Loucy (cell line): ENCODE data around the gene F7.

Source experiments
- H2AFZ ChIP-seq: fragments of 200-600 bp; sonication (generic); 2 replicates; pipeline ENCODE4 v1.6.0; 2016; ENCODE audit warnings: antibody characterized with exemption, mild to moderate bottlenecking, low read length, moderate library complexity
- H3F3A ChIP-seq: fragments of 200-600 bp; 2 replicates; pipeline ENCODE4 v1.6.0; 2016; ENCODE audit warnings: antibody characterized with exemption, low read depth, mild to moderate bottlenecking
- H3K27me3 ChIP-seq: fragments of 200-600 bp; sonication (generic); 2 replicates; pipeline ENCODE4 v1.6.1; 2014; ENCODE audit warnings: low read length, mild to moderate bottlenecking; ENCODE audit not compliant: insufficient read depth, poor library complexity, severe bottlenecking
- H3K36me3 ChIP-seq: fragments of 200-600 bp; sonication (generic); 2 replicates; pipeline ENCODE4 v1.6.1; 2016; ENCODE audit warnings: low read length; ENCODE audit not compliant: insufficient read depth
- H3K4me1 ChIP-seq: fragments of 200-600 bp; sonication (generic); 2 replicates; pipeline ENCODE4 v1.5.1; 2014; ENCODE audit warnings: low read length, mild to moderate bottlenecking; ENCODE audit not compliant: insufficient read depth, poor library complexity, severe bottlenecking
- H3K4me2 ChIP-seq: fragments of 200-600 bp; sonication (generic); 2 replicates; pipeline ENCODE4 v1.6.0; 2014; ENCODE audit warnings: antibody characterized with exemption, low read length, low read depth, mild to moderate bottlenecking; ENCODE audit not compliant: poor library complexity, severe bottlenecking
- H3K4me3 ChIP-seq: fragments of 200-600 bp; sonication (generic); 2 replicates; pipeline ENCODE4 v1.5.1; 2014; ENCODE audit warnings: low read length, mild to moderate bottlenecking, mixed read lengths; ENCODE audit not compliant: poor library complexity, severe bottlenecking
- H3K79me2 ChIP-seq: fragments of 200-600 bp; sonication (generic); 2 replicates; pipeline ENCODE4 v1.6.1; 2014; ENCODE audit warnings: low read length; ENCODE audit not compliant: insufficient read depth
- H3K9ac ChIP-seq: fragments of 200-600 bp; sonication (generic); 2 replicates; pipeline ENCODE4 v1.6.0; 2014; ENCODE audit warnings: mild to moderate bottlenecking, low read depth, low read length, moderate library complexity; ENCODE audit not compliant: poor library complexity, severe bottlenecking
- H3K9me2 ChIP-seq: fragments of 200-600 bp; sonication (generic); replicated peaks from 2 replicates; pipeline ENCODE4 v1.6.1; 2016; ENCODE audit warnings: low read depth, low read length, mixed read lengths
- H3K9me3 ChIP-seq: fragments of 200-600 bp; sonication (generic); 2 replicates; pipeline ENCODE4 v1.6.1; 2014; ENCODE audit warnings: mild to moderate bottlenecking, antibody characterized with exemption, low read length, low read depth; ENCODE audit not compliant: insufficient read depth
- H4K20me1 ChIP-seq: fragments of 200-600 bp; sonication (generic); 2 replicates; pipeline ENCODE4 v1.6.0; 2014; ENCODE audit warnings: antibody characterized with exemption, low read length, mild to moderate bottlenecking; ENCODE audit not compliant: insufficient read depth, poor library complexity, severe bottlenecking
- CTCF ChIP-seq: fragments of 200-600 bp; sonication (generic); conservative IDR thresholded peaks from 2 replicates; pipeline ENCODE4 v1.5.1; 2014; ENCODE audit warnings: mild to moderate bottlenecking, antibody characterized with exemption, low read length
- EZH2phosphoT487 ChIP-seq: fragments of 200-600 bp; IDR thresholded peaks from 2 replicates; pipeline ENCODE4 v1.6.1; 2018; ENCODE audit warnings: antibody characterized with exemption, mild to moderate bottlenecking, moderate library complexity, borderline replicate concordance

Gene F7

DNA sequence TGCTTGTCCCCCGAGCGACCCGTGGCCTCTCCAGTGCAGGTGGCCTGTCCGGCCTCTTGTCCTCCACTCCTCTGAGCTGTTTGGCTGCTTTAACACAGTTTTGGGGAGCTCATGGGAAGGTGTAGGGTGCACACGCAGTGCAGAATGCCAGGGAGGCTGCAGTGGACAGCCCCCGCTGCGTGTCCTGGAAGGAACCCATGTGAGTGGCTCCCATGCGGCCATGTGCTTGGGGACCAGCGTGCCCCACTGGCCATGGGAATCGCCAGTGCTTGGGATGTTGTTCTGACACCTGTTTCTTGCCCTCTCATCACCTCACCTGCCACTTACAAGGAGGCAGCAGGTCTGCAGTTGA, 22.6 kb upstream of the F7 start:
- H3K27me3 ChIP-seq, result no peaks in the 10 kb centered on the region
- H3K4me1 ChIP-seq, result no peaks in the 10 kb centered on the region
- H3K36me3 ChIP-seq, result no peaks in the 10 kb centered on the region

DNA sequence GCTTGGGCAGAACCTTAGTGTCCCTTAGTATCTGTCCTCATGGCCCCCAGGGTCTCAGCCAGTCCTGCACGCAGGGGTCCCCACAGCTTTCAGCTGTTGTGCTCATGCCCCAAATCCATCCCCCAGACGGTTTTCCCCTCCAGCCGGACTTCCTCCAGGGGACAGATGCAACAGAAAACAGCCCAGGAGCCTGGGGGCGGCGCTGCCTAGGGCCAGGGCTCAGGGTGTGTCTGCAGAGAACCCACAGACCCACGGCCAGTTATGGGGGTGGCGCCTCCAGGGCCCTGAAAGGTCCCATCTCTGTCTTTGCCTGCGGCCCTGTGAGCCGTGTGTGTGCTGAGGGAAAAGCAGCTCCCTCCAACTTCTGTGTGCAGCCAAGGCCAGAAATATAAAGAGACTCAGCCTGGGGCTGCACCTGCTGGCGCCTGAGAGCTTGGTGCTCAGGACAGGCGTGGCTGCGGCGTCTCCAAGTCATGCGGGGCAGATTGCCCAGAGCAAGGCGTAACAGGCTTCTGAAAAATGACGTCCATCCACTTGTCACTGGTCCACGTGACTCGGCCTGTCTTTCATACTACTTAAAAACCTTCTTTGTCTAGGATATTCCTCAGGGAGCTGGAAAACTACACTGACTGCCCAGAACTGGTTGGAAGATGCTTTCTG, 22.1 kb upstream of the F7 start:
- no peaks in the 10 kb centered on the region for H3K4me1 ChIP-seq
- no peaks in the 10 kb centered on the region for H4K20me1 ChIP-seq
- TF ChIP-seq CTCF, result no peak
- TF ChIP-seq EZH2phosphoT487, result no peak
- no peak overlapping the region for H3K9ac ChIP-seq
- H3K9me2 ChIP-seq, result no peaks in the 10 kb centered on the region
- H3K79me2 ChIP-seq, result no peaks in the 10 kb centered on the region
- H3K27me3 ChIP-seq, result no peaks in the 10 kb centered on the region
- H2AFZ ChIP-seq, result no peak overlapping the region
- no peak overlapping the region for H3K4me3 ChIP-seq
- H3K4me2 ChIP-seq, result no peak overlapping the region
- H3K9me3 ChIP-seq, result no peaks in the 10 kb centered on the region
- H3K36me3 ChIP-seq, result no peaks in the 10 kb centered on the region
- no peaks in the 10 kb centered on the region for H3F3A ChIP-seq

More for the DNA sequence above, 22.6 kb upstream of the F7 start:
- H3K4me2 ChIP-seq, result no peak overlapping the region
- no peak for TF ChIP-seq EZH2phosphoT487
- TF ChIP-seq CTCF, result no peak
- H3F3A ChIP-seq, result no peaks in the 10 kb centered on the region
- no peak overlapping the region for H3K4me3 ChIP-seq
- no peaks in the 10 kb centered on the region for H3K9me2 ChIP-seq
- H3K79me2 ChIP-seq, result no peaks in the 10 kb centered on the region
- no peaks in the 10 kb centered on the region for H3K9me3 ChIP-seq
- no peaks in the 10 kb centered on the region for H4K20me1 ChIP-seq
- no peak overlapping the region for H3K9ac ChIP-seq
- no peak overlapping the region for H2AFZ ChIP-seq

DNA sequence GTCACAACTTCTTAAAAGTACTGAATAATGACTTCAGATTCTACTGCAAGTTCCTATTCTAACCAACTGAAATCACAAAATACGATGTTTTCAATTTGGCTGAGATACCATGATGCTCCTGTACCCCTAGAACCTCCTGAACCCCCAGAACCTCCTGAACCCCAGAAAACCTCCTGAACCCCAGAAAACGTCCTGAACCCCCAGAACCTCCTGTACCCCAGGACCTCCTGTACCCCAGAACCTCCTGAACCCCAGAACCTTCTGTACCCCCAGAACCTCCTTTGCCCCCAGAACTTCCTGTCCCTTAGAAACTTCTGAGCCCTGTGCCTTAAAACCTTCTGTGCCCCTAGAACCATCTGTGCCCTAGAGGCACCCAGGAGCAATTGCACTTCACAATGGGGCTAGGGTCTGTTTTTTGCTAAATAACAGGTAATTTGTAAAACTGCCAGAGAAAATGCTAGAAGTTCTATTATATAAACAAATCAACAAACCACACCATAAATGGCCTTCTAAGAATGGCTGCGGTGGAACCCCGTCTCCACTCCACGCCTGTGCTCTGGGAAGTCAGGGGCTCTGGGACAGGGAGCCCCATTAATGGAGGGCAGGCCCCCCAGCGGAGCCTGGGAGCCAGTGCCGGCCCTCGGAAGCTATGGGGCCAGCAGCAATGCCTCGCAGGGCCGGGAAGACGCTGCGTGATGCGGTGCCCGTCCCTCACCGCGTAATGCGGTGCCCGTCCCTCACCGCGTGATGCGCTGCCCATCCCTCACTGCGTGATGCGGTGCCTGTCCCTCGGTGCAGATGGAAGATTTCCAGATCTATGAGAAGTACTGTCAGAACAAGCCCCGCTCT, 21.3 kb upstream of the F7 start:
- no peaks in the 10 kb centered on the region for H3K9me3 ChIP-seq
- no peak overlapping the region for H3K9ac ChIP-seq
- H3K79me2 ChIP-seq, result no peaks in the 10 kb centered on the region
- no peak overlapping the region for H3K4me3 ChIP-seq
- no peaks in the 10 kb centered on the region for H3K36me3 ChIP-seq
- H3K4me1 ChIP-seq, result no peaks in the 10 kb centered on the region
- H2AFZ ChIP-seq, result no peak overlapping the region
- TF ChIP-seq EZH2phosphoT487 (no peak), CTCF (no peak; the same call in 1 of the 2 replicates)
- no peaks in the 10 kb centered on the region for H3F3A ChIP-seq
- no peaks in the 10 kb centered on the region for H3K9me2 ChIP-seq
- no peaks in the 10 kb centered on the region for H4K20me1 ChIP-seq
- no peaks in the 10 kb centered on the region for H3K27me3 ChIP-seq
- no peak overlapping the region for H3K4me2 ChIP-seq
